Neuron (in vitro differentiated cells): ENCODE data around the gene SNAP25.

Experiments used
- H2AFZ ChIP-seq: one replicate; pipeline ENCODE4 v1.6.1; 2013; ENCODE audit warnings: low read depth, mild to moderate bottlenecking, inconsistent platforms, low read length, moderate library complexity
- H3K27me3 ChIP-seq: one replicate; pipeline ENCODE4 v1.6.1; 2013; ENCODE audit warnings: low read length; ENCODE audit not compliant: insufficient read depth
- H3K36me3 ChIP-seq: one replicate; pipeline ENCODE4 v1.6.1; 2013; ENCODE audit warnings: low read length; ENCODE audit not compliant: insufficient read depth
- H3K4me1 ChIP-seq: one replicate; pipeline ENCODE4 v1.6.1; 2013; ENCODE audit warnings: low read length; ENCODE audit not compliant: insufficient read depth
- H3K4me3 ChIP-seq: 2 replicates; pipeline ENCODE4 v1.5.1; 2013; ENCODE audit warnings: mild to moderate bottlenecking, low read length, moderate library complexity
- H3K9me3 ChIP-seq: one replicate; pipeline ENCODE4 v1.6.1; 2013; ENCODE audit warnings: low read length

Gene SNAP25

GRCh38 chr20:10306440-10307358 is 88.1 kb downstream of the SNAP25 start:
- H3K4me1 ChIP-seq: peaks cover 12% of the 10 kb centered on the region
- H3K9me3 ChIP-seq: no peaks in the 10 kb centered on the region
- no peak overlapping the region for H2AFZ ChIP-seq
- no peaks in the 10 kb centered on the region for H3K36me3 ChIP-seq
- H3K4me3 ChIP-seq: no peak overlapping the region
- no peaks in the 10 kb centered on the region for H3K27me3 ChIP-seq

- Histone ChIP-seq H2AFZ (no peak overlapping the region), H3K36me3 (no peaks in the 10 kb centered on the region), H3K4me1 (peaks cover 12% of the 10 kb centered on the region), H3K4me3 (no peak overlapping the region), H3K9me3 (no peaks in the 10 kb centered on the region), H3K27me3 (no peaks in the 10 kb centered on the region)
Measured at GRCh38 chr20:10307359-10307735, 88.7 kb downstream of the SNAP25 start.

GRCh38 chr20:10308652-10309051 is 90.0 kb downstream of the SNAP25 start:
- Histone ChIP-seq H3K36me3 (no peaks in the 10 kb centered on the region), H2AFZ (no peak overlapping the region), H3K9me3 (no peaks in the 10 kb centered on the region), H3K4me1 (peaks cover 15% of the 10 kb centered on the region), H3K4me3 (no peak overlapping the region), H3K27me3 (no peaks in the 10 kb centered on the region)

GRCh38 chr20:10309326-10309725 is 90.7 kb downstream of the SNAP25 start:
- Histone ChIP-seq H3K9me3 (no peaks in the 10 kb centered on the region), H3K4me1 (peaks cover 19% of the 10 kb centered on the region), H3K27me3 (no peaks in the 10 kb centered on the region), H3K4me3 (no peak overlapping the region), H3K36me3 (no peaks in the 10 kb centered on the region), H2AFZ (no peak overlapping the region)

GRCh38 chr20:10312111-10312510 is 93.5 kb downstream of the SNAP25 start:
- Histone ChIP-seq H3K9me3 (no peaks in the 10 kb centered on the region), H3K4me1 (peaks cover 7% of the 10 kb centered on the region), H3K36me3 (no peaks in the 10 kb centered on the region), H3K27me3 (no peaks in the 10 kb centered on the region), H2AFZ (no peak overlapping the region), H3K4me3 (no peak overlapping the region)

GRCh38 chr20:10313215-10313614 is 94.6 kb downstream of the SNAP25 start:
- Histone ChIP-seq H3K4me1 (peaks cover 7% of the 10 kb centered on the region), H3K4me3 (no peak overlapping the region), H3K27me3 (no peaks in the 10 kb centered on the region), H2AFZ (no peak overlapping the region), H3K9me3 (no peaks in the 10 kb centered on the region), H3K36me3 (no peaks in the 10 kb centered on the region)

- H3K27me3 ChIP-seq: no peaks in the 10 kb centered on the region
- no peak overlapping the region for H3K4me3 ChIP-seq
- no peak overlapping the region for H2AFZ ChIP-seq
- H3K36me3 ChIP-seq: no peaks in the 10 kb centered on the region
- no peaks in the 10 kb centered on the region for H3K9me3 ChIP-seq
- peaks cover 7% of the 10 kb centered on the region for H3K4me1 ChIP-seq
Measured at GRCh38 chr20:10313701-10314100, 95.1 kb downstream of the SNAP25 start.

- Histone ChIP-seq H3K36me3 (no peaks in the 10 kb centered on the region), H3K27me3 (no peaks in the 10 kb centered on the region), H2AFZ (no peak overlapping the region), H3K4me3 (no peak overlapping the region), H3K9me3 (no peaks in the 10 kb centered on the region), H3K4me1 (peaks cover 7% of the 10 kb centered on the region)
Measured at GRCh38 chr20:10314198-10314597, 95.6 kb downstream of the SNAP25 start.

- Histone ChIP-seq H3K27me3 (no peaks in the 10 kb centered on the region), H2AFZ (no peak overlapping the region), H3K4me1 (peaks cover 7% of the 10 kb centered on the region), H3K36me3 (no peaks in the 10 kb centered on the region), H3K9me3 (no peaks in the 10 kb centered on the region), H3K4me3 (no peak overlapping the region)
Measured at GRCh38 chr20:10315138-10315537, 96.5 kb downstream of the SNAP25 start.

GRCh38 chr20:10316582-10316981 is 98.0 kb downstream of the SNAP25 start:
- Histone ChIP-seq H3K27me3 (no peaks in the 10 kb centered on the region), H2AFZ (no peak overlapping the region), H3K4me3 (no peak overlapping the region), H3K9me3 (no peaks in the 10 kb centered on the region), H3K4me1 (peaks cover 7% of the 10 kb centered on the region), H3K36me3 (no peaks in the 10 kb centered on the region)

- Histone ChIP-seq H2AFZ (no peak overlapping the region), H3K36me3 (no peaks in the 10 kb centered on the region), H3K27me3 (no peaks in the 10 kb centered on the region), H3K9me3 (no peaks in the 10 kb centered on the region), H3K4me1 (peaks cover 6% of the 10 kb centered on the region), H3K4me3 (no peak overlapping the region)
Measured at GRCh38 chr20:10318291-10319024, 99.8 kb downstream of the SNAP25 start.

- H2AFZ ChIP-seq: no peak overlapping the region
- no peaks in the 10 kb centered on the region for H3K36me3 ChIP-seq
- H3K4me3 ChIP-seq: no peak overlapping the region
- H3K9me3 ChIP-seq: no peaks in the 10 kb centered on the region
- no peaks in the 10 kb centered on the region for H3K4me1 ChIP-seq
- H3K27me3 ChIP-seq: no peaks in the 10 kb centered on the region
Measured at GRCh38 chr20:10319855-10320254, 101.2 kb downstream of the SNAP25 start.

GRCh38 chr20:10321138-10321717 is 102.6 kb downstream of the SNAP25 start:
- Histone ChIP-seq H3K4me1 (no peaks in the 10 kb centered on the region), H2AFZ (no peak overlapping the region), H3K27me3 (no peaks in the 10 kb centered on the region), H3K9me3 (no peaks in the 10 kb centered on the region), H3K36me3 (no peaks in the 10 kb centered on the region), H3K4me3 (no peak overlapping the region)
